Adipose tissue (tissue), 3 donors: ENCODE data around the gene D2HGDH. TPM values are rescaled to one million over a fixed set of nuclear protein-coding genes. Genes with fewer than 3 reads are reported as not detected.
"Not testable (repeated sequence)": the region's sequence is repeated elsewhere in the genome, so short reads cannot be mapped to it uniquely, and the experiment has no call there.

Experiments
- H3K27ac ChIP-seq: one replicate; pipeline ENCODE4 v1.5.1; 2013; ENCODE audit warnings: low read depth, low read length
- WGBS, 3 donors: extraction: QIAGEN DNeasy Blood & Tissue Kit; methylation state at CpG; one replicate each; pipeline ENCODE4 v1.1.7; 2013; 5-methylcytosine and 5-hydroxymethylcytosine counted together
- polyA plus RNA-seq, 3 donors: library from polyadenylated mRNA; stranded (reverse); fragments of 200-250 nt; gene quantifications; one replicate each; pipeline ENCODE4 v1.2.3, GENCODE V29; 2013
- donor health status: healthy with polysubstance abuse.
- donor health status: Bipolar disorder and iron deficiency.
- donor health status: healthy.

Gene D2HGDH
- polyA plus RNA-seq, 3 donors: 17.8 to 29.7 (median 29.4) TPM

GRCh38 chr2:241775223-241776177 lies 41.1 kb downstream of the D2HGDH start:
- H3K27ac ChIP-seq: no peak overlapping the region
- WGBS, 3 donors: 63 to 75% (median 72%) methylated on average over 34 of the region's 34 CpGs

GRCh38 chr2:241776336-241777169 lies 42.1 kb downstream of the D2HGDH start, which contains the start of gene GAL3ST2:
Gene GAL3ST2, plus strand, starts transcription at chr2:241776822. Its CDS starts 134 bp downstream, at chr2:241776956.
- 61 to 80% (median 72%) methylated on average over 27 of the region's 27 CpGs for WGBS, 3 donors
- H3K27ac ChIP-seq: no peak within 1 kb of the TSS

DNA sequence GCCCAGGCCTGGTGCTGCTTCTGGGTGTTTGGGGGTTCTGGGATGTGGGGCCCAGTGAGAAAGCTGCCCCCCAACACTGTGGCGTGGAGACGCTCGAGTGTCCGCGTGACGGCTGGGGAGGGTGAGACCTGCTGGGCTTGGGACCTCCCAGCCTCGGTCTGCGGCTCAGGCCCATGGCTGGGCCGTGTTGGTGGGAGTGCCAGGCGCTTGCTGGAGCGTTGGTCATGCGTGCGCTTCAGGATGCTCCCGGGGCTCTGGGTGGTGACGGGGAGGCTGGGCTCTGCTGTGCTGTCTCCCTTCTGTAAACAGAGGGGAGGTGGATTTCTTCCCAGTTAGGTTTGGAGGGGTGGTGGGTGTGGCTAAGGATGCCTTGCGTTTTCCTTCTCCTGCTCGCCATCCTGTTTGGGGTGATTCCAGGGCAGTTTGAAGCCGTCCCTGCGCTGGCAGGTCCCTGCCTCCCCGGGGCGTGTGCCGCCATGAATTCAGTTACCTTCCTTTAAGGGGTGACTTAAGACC lies 42.8 kb downstream of the D2HGDH start:
- WGBS, 3 donors: 60 to 72% (median 68%) methylated on average over 22 of the region's 22 CpGs
- no peak overlapping the region for H3K27ac ChIP-seq

- no peak overlapping the region for H3K27ac ChIP-seq
- 77 to 79% (median 77%) methylated on average over 20 to 21 of the region's 21 CpGs for WGBS, 3 donors
These were observed 43.5 kb downstream of the D2HGDH start for GRCh38 chr2:241777686-241778627.

GRCh38 chr2:241780939-241781569 lies 46.6 kb downstream of the D2HGDH start:
- WGBS, 3 donors: 68 to 91% (median 87%) methylated on average over 5 of the region's 5 CpGs
- no peak overlapping the region for H3K27ac ChIP-seq

DNA sequence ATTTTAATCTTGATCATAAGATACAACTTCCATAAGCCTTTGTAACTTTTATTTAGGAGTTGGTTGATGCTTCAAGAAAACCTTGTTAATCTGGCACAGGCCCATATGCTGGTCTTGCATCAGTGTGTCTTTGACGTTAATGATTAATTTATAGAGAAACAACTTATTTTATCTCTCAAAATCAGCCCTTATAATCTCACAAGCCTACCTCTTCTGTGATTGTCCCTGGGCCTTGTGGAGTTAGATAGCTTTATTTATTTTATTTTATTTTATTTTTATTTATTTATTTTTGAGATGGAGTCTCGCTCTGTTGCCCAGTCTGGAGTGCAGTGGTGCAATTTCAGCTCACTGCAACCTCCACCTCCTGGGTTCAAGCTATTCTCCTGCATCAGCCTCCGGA lies 47.6 kb downstream of the D2HGDH start:
- 82 to 95% (median 86%) methylated on average over 3 of the region's 3 CpGs for WGBS, 3 donors

GRCh38 chr2:241788135-241788534 lies 53.7 kb downstream of the D2HGDH start:
- whole genome bisulfite sequencing, 3 donors: 83 to 88% (median 88%) methylated on average over 4 of the region's 4 CpGs
- H3K27ac ChIP-seq: no peak overlapping the region

More for the DNA sequence above, 47.6 kb downstream of the D2HGDH start:
- not testable (repeated sequence) for H3K27ac ChIP-seq

DNA sequence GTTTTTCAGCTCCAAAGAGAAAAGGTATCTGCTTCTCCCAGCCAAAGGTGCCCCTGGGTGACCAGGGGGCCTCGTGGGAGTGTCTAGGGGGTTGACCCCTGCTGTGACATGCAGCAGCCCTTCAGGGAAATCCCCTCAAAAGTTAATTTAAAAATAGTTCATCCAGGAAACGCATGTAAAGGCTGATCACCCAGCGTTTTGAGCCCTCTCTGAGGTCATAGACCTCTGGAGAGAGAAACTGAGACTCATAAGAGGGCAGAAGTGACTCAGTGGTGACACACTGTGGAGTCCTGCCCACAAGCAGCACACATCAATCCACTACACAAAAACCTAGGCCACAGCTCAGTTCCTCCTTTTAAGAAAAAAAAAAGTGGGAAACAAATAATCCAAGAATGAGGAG lies 54.1 kb downstream of the D2HGDH start:
- 44 to 51% (median 45%) methylated on average over 3 of the region's 3 CpGs for WGBS, 3 donors
- no peak overlapping the region for H3K27ac ChIP-seq

GRCh38 chr2:241791385-241791784 lies 57.0 kb downstream of the D2HGDH start:
- not testable (repeated sequence) for H3K27ac ChIP-seq
- 62 to 82% (median 66%) methylated on average over 3 of the region's 3 CpGs for WGBS, 3 donors

DNA sequence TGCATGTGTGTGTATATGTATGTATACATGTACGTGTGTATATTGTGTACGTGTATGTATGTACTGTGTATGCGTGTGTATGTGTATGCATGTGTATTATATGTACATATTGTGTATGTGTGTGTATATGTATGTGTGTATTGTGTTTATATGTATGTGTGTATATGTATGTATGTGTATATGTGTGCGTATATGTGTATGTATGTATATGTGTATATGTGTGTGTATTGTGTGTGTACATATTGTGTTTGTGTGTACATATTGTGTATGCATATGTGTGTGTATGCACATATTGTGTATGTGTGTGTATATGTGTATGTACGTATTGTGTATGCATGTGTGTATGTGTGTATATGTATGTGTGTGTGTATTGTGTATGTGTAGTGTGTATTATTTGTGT lies 59.0 kb downstream of the D2HGDH start:
- H3K27ac ChIP-seq: no peak overlapping the region
- WGBS, 3 donors: 90 to 96% (median 93%) methylated on average over 5 of the region's 5 CpGs

GRCh38 chr2:241794250-241794823 lies 59.9 kb downstream of the D2HGDH start:
- no peak overlapping the region for H3K27ac ChIP-seq
- 83 to 90% (median 88%) methylated on average over 10 of the region's 10 CpGs for WGBS, 3 donors

DNA sequence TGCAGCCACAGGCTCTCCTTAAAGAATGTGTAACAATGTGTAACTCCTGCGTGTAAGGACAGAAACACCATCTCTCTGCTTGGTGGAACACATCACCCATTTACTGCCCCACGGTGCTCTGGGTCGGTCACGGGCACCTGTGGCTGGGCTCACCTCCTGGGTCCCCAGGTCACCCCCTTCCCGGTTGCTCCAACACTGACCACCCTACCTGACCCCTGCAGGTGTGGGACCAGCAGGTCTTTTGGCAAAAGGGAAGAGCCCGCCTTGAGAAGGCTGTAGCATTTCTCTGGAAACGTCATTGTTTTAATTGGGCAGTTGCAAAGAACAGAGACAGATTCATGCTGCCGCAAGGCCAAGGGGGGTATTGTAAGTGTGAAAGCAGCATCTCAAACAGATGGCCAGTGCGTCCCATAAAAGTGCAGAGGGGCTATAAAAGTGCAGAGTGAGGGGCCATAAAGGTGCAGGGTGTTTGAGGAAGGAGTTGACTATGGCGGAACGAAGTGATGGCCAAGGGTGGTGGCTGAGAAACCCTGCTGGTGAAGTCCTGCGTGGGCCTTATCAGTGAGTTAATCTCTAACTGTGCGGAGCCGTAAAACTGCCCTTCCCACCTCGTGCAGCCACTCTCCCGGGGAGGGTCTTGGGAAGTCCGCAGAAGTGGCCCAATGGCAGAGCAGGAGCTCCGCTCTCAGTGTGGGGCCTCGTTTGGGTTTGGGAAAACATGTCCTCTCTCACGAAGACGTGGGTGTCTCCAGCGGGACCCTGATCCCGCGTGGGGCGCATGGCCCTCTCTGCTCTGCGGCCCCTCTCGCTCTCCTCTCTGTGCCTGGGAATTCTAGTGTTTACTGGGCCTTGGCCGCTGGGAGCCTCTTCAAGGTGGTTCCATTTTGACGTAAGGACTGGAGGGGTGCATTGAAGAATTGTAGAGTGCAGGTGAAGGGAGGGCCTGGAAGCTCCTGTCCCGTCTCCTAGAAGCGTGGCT lies 60.9 kb downstream of the D2HGDH start:
- 77 to 86% (median 78%) methylated on average over 31 of the region's 31 CpGs for WGBS, 3 donors

DNA sequence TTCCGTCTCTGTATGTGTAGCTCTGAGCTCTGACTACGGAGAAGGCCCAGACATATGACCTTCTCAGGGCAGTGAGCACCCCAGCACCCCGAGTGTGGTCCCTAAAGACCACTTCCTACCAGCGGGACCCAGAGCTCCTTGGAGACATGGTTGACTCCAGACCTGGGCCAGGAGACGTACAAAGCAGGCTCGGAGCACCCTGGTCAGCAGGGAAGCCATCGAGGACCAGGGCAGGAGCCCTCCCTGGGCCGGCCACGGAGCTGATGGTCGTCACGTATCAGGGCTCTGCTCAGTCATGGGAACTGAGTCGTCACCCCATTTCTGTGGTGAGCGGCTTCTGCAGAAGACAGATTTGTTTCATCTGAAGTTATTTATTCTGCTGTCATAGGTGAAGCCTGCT lies 61.8 kb downstream of the D2HGDH start:
- WGBS, 3 donors: 94 to 95% (median 95%) methylated on average over 13 of the region's 13 CpGs

More for the DNA sequence above, 60.9 kb downstream of the D2HGDH start:
- H3K27ac ChIP-seq: no peak overlapping the region

GRCh38 chr2:241796610-241797138 lies 62.2 kb downstream of the D2HGDH start:
- WGBS, 3 donors: 86 to 90% (median 88%) methylated on average over 13 of the region's 13 CpGs
- no peak overlapping the region for H3K27ac ChIP-seq

More for the DNA sequence above, 61.8 kb downstream of the D2HGDH start:
- no peak overlapping the region for H3K27ac ChIP-seq

DNA sequence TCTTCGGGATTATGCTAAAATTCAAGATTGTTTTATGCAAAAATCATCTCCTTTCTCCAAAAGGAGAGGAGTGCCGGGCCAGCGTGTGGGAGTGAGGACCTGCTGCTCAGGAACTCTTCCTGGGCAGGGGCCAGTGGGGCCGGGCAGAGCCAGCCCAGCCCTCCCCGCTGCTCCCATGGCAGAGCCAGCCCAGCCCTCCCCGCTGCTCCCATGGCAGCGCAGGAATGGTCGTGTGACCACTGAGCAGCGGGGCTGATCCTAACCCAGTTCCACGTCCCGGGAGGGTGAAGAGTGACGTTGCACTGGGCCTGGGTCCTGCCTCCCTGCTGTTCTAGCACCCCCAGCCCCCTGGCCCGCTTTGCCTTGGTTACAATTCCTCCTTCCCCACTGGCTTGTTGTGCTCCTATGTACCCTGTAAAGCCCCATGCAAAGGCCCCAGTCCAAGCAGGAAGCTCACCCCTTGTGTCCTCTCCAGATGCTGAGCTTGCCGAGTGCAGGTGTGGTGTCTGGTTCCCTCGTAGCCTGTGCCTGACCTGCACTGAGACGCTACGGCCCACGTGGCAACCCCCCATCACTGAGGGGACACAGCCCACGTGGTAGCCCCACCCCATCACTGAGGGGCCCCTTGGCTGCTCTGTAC lies 63.1 kb downstream of the D2HGDH start:
- no peak overlapping the region for H3K27ac ChIP-seq
- WGBS, 3 donors: 78 to 84% (median 81%) methylated on average over 19 of the region's 19 CpGs
